A673 (cell line): ENCODE measurements around the gene DPYD. TPM values are rescaled to one million over a fixed set of nuclear protein-coding genes. Genes with fewer than 3 reads are reported as not detected.

Experiments used
- BruUV-seq: library from RNA; stranded (reverse); fragments of 400-500 nt; replicated peaks from 2 replicates; lab custom pipeline; 2021; lab: Mats Ljungman, UMichigan
- CTCF ChIA-PET: fragments of 300-600 bp; sonication (Branson Sonifier 250); formaldehyde crosslinking; loops from one replicate; lab custom pipeline; 2022; ENCODE audit warnings: antibody characterized with exemption; lab: Charles Lee
- POLR2A ChIA-PET: fragments of 300-600 bp; sonication (Branson Sonifier 250); formaldehyde crosslinking; loops from one replicate; lab custom pipeline; 2022; ENCODE audit warnings: antibody characterized with exemption; ENCODE audit not compliant: low non-redundant PET; lab: Charles Lee
- DNase-seq: peaks from one replicate; pipeline ENCODE4 v3.0.0-alpha.2; 2015; ENCODE audit warnings: low spot score
- H3K27ac ChIP-seq: fragments of 200-600 bp; sonication (generic); 2 replicates; pipeline ENCODE4 v1.5.1; 2016; ENCODE audit warnings: mixed run types, low read depth, mild to moderate bottlenecking, mixed read lengths, antibody characterized with exemption, low read length; ENCODE audit not compliant: poor library complexity, severe bottlenecking
- H3K27me3 ChIP-seq: fragments of 200-600 bp; sonication (generic); replicated peaks from 2 replicates; pipeline ENCODE4 v1.6.1; 2017; ENCODE audit warnings: mixed run types, low read depth, mild to moderate bottlenecking, mixed read lengths, antibody characterized with exemption, low read length; ENCODE audit not compliant: insufficient read depth, poor library complexity
- H3K36me3 ChIP-seq: fragments of 200-600 bp; sonication (generic); 2 replicates; pipeline ENCODE4 v1.6.1; 2016; ENCODE audit warnings: mixed run types, mild to moderate bottlenecking, mixed read lengths, antibody characterized with exemption, low read length; ENCODE audit not compliant: insufficient read depth, poor library complexity, severe bottlenecking
- H3K4me1 ChIP-seq: fragments of 200-600 bp; sonication (generic); 2 replicates; pipeline ENCODE4 v1.6.1; 2017; ENCODE audit warnings: mixed run types, mild to moderate bottlenecking, mixed read lengths, antibody characterized with exemption, low read length; ENCODE audit not compliant: insufficient read depth, poor library complexity, severe bottlenecking
- H3K4me3 ChIP-seq: fragments of 200-600 bp; sonication (generic); 2 replicates; pipeline ENCODE4 v1.5.1; 2016; ENCODE audit warnings: low read depth, mixed run types, mild to moderate bottlenecking, mixed read lengths, low read length; ENCODE audit not compliant: poor library complexity, severe bottlenecking
- H3K9me3 ChIP-seq: fragments of 200-600 bp; sonication (generic); 2 replicates; pipeline ENCODE4 v1.6.1; 2016; ENCODE audit warnings: mixed run types, low read depth, mild to moderate bottlenecking, mixed read lengths, antibody characterized with exemption, low read length; ENCODE audit not compliant: poor library complexity, severe bottlenecking
- EZH2 ChIP-seq: fragments of 200-600 bp; sonication (generic); IDR thresholded peaks from 2 replicates; pipeline ENCODE4 v1.6.1; 2017; ENCODE audit warnings: borderline replicate concordance, low read depth, mild to moderate bottlenecking, mixed read lengths, antibody characterized with exemption, low read length; ENCODE audit not compliant: poor library complexity, severe bottlenecking
- intact Hi-C: fragments of 100-400 bp; cut with micrococcal nuclease; formaldehyde crosslinking; loops from one replicate; pipeline ENCODE4 v1.10.0; 2022; ENCODE audit not compliant: unreplicated experiment
- total RNA-seq: library from RNA; stranded (reverse); gene quantifications from 2 replicates; pipeline ENCODE4 v1.2.3, GENCODE V29; 2021
- TF ChIP-seq, protein P1 (sequence below): fragments of 300-800, 200-600 bp; sonication (generic); conservative IDR thresholded peaks from 2 replicates; pipeline ENCODE4 v1.5.1; 2017; ENCODE audit warnings: low read depth, mild to moderate bottlenecking, antibody characterized with exemption, low read length, moderate library complexity, mixed read lengths

The DPYD gene
- total RNA-seq, 1 experiment from 2014 or later, result 13.4 TPM

DNA sequence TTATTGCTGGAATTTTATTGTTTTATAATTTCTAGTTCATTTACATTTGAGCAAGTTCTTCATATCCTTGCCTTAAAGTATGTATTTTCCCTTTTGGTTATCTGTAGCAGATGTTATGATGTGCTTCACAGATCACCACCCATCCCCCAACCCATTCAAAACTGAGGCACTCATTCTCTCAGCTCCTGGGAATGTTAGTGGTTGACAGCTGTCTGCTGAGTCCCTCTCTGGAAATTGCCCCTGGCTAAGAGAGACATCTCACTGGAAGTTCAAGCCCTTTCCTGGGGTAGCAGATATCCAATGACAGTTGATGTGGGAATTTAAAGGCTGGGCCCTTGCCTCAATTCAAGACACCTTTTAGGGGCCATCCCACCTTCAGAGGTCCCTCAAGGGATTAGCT, 4.3 kb upstream of the DPYD start:
- ChIA-PET CTCF (no interaction called here), POLR2A (no interaction called here)
- H3K27ac ChIP-seq, result no peak overlapping the region
- DNase-seq, result no peak
- H3K27me3 ChIP-seq, result no peaks in the 10 kb centered on the region
- H3K4me1 ChIP-seq, result no peaks in the 10 kb centered on the region
- no peaks in the 10 kb centered on the region for H3K36me3 ChIP-seq
- H3K4me3 ChIP-seq, result no peak overlapping the region
- H3K9me3 ChIP-seq, result no peaks in the 10 kb centered on the region
- BruUV-seq, result no TSS peak
- intact Hi-C loops, result no loop called here
- TF ChIP-seq EZH2, result no peak
- TF ChIP-seq, protein P1, sequence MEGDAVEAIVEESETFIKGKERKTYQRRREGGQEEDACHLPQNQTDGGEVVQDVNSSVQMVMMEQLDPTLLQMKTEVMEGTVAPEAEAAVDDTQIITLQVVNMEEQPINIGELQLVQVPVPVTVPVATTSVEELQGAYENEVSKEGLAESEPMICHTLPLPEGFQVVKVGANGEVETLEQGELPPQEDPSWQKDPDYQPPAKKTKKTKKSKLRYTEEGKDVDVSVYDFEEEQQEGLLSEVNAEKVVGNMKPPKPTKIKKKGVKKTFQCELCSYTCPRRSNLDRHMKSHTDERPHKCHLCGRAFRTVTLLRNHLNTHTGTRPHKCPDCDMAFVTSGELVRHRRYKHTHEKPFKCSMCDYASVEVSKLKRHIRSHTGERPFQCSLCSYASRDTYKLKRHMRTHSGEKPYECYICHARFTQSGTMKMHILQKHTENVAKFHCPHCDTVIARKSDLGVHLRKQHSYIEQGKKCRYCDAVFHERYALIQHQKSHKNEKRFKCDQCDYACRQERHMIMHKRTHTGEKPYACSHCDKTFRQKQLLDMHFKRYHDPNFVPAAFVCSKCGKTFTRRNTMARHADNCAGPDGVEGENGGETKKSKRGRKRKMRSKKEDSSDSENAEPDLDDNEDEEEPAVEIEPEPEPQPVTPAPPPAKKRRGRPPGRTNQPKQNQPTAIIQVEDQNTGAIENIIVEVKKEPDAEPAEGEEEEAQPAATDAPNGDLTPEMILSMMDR, result no peak

DNA sequence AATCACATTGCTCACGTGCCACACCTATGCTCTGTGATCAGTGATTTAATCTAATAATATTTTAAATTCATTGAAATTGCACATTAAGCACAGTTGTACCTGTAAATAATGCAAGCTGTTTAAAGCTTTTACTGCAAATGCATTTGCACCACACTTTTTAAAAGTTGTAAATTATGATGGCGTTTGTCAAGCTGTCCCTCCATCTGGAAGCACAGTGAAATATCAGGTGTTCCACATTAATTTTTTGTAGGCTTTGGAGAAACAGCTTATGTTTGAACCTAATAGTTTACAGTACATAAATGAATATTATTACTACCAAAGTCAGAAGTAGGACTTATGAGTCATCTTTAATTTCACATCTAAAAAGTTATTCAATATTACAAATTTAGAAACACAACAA, 3.0 kb upstream of the DPYD start:
- no peak for DNase-seq
- Histone ChIP-seq H3K36me3 (no peaks in the 10 kb centered on the region), H3K9me3 (no peaks in the 10 kb centered on the region), H3K27ac (no peak overlapping the region), H3K27me3 (no peaks in the 10 kb centered on the region), H3K4me3 (no peak overlapping the region), H3K4me1 (no peaks in the 10 kb centered on the region)
- ChIA-PET CTCF (no interaction called here), POLR2A (interaction anchor here (0.5 kb wide), 1 partner anchor 863 kb away, joined by 3 read pairs; no protein-coding TSS in a partner anchor)
- BruUV-seq, result no TSS peak
- no peak for TF ChIP-seq EZH2
- TF ChIP-seq, protein P1, result no peak
- intact Hi-C loops, result loop anchor here (5.0 kb wide), 1 partner anchor 123 kb away; no protein-coding TSS in a partner anchor

DNA sequence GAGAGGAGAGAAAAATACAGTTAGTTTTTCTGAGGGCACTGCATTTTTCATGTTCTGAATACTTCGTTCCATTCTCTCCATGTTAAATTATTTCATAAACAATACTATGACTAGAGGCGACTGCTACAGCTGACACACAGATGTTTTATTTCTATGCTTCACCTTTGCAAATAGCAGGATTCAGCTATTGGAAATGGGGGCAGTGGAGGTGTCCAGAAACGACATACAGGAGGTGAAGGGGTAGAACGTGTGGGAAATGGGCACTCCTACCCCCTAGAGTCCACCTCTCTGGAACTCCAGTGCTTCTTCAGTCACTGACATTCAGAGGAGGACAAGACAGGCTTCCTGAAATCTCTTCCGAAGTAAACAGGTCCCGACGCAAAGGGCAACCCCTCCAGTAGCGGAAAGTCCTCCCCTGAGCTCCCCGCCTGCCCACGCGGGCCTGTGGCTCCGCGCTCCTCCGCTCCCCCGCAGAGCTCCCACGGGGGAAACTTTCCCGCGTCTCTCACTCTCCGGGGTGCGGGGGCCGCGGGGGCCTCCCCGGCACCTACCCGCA, 480 bp downstream of the DPYD start:
- CTCF ChIA-PET, result no interaction called here
- Histone ChIP-seq H3K9me3 (no peaks in the 10 kb centered on the region), H3K4me1 (peaks cover 26% of the 10 kb centered on the region), H3K27ac (peak overlapping the region; percentile 67), H3K4me3 (peak overlapping the region; percentile 84), H3K36me3 (no peaks in the 10 kb centered on the region), H3K27me3 (no peaks in the 10 kb centered on the region)
- POLR2A ChIA-PET, result no interaction called here
- TF ChIP-seq EZH2, result no peak
- TF ChIP-seq, protein P1, result no peak; the same call in 1 of the 2 replicates
- intact Hi-C loops, result loop anchor here (5.0 kb wide), 1 partner anchor 127 kb away; no protein-coding TSS in a partner anchor
- peak; percentile 50 for DNase-seq
- BruUV-seq, result no TSS peak
